Germinal center (tissue), 1 donor: Measurements from ENCODE around the gene MAGI1.

Source experiments
- DNase-seq: peaks from one replicate; pipeline ENCODE4 v3.0.0; 2012; ENCODE audit warnings: mixed read lengths, low spot score

MAGI1 gene

DNA sequence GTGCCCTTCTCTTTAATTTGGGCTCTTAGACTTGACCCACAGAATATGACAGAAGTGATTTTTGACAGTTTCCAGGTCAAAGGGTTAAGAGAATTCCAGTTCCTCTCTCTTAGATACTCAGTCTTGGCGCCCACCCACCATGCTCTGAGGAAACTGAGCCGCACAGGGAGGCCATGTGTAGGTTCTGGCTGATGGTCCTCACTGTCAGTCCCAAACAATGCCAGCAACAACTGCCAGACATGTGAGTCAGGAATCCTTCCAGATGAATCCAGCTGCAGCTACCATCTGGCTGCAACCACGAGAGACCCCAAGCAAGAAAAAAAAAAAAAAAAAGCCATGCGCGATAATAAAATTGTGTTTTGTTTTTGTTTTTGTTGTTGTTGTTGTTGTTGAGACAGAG lies 326.6 kb downstream of the MAGI1 start:
- DNase-seq, result no peak

- DNase-seq, result no peak
Measured at GRCh38 chr3:65706776-65707568, 331.7 kb downstream of the MAGI1 start.

DNA sequence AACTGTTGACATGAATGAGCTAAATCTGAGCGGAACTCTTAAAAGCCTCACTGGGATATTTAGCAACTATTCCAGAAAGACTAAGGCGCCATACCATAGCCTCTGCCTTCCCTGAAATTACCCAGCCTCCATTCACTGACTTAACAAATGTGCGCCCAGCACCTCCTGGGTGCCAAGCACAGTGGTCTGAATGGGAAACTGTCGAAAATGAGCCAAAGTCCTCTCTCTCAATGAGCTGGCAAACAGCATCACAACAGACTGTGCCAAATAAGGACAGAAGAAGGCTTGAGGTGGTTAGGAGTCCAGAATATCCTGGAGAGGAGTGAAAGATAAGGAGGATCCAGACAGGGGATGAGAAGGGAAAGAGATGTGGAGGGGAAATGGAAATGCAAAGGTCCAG lies 332.4 kb downstream of the MAGI1 start:
- no peak for DNase-seq

GRCh38 chr3:65703820-65704219 lies 334.9 kb downstream of the MAGI1 start:
- DNase-seq, result no peak

- no peak for DNase-seq
Measured at GRCh38 chr3:65703026-65703425, 335.7 kb downstream of the MAGI1 start.

- no peak for DNase-seq
Measured at GRCh38 chr3:65702202-65702601, 336.5 kb downstream of the MAGI1 start.

DNA sequence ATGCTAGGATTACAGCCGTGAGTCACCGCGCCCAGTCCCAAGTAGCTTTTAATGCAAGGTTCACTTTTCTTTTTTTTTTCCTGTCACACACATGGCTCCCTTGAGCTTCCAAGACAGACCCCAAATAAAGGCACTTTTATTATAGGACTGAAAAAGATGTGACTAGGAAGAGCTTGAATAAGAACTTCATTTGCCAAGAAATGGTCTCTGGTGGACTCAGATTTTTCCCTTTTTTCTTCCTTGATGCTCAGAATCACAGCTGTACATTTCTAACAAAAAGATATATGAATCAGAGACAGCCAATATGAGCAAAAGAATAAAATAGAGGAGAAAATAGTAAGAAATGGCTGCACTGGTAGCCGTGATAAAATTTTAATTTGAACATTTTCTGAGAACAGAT lies 337.2 kb downstream of the MAGI1 start:
- no peak for DNase-seq

GRCh38 chr3:65689436-65689835 lies 349.3 kb downstream of the MAGI1 start:
- DNase-seq, result no peak

DNA sequence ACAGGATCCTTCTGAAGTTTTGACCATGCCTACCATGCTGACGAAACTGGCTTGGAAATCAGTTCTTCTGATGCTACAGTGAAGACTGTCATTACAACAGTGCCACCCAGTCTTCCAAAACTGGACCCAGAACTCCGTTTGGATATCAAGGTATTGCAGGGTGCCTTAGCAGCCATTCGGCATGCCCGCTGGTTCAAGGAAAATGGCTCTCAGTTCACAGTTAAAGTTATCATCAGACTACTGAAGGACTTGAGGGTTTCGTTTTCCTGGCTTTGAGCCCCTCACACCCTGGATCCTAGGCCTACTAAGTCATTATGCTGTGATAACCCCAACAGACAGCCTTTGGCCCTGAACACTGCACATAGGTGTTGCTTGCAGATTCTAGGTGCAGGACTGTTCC lies 351.0 kb downstream of the MAGI1 start:
- DNase-seq, result no peak

DNA sequence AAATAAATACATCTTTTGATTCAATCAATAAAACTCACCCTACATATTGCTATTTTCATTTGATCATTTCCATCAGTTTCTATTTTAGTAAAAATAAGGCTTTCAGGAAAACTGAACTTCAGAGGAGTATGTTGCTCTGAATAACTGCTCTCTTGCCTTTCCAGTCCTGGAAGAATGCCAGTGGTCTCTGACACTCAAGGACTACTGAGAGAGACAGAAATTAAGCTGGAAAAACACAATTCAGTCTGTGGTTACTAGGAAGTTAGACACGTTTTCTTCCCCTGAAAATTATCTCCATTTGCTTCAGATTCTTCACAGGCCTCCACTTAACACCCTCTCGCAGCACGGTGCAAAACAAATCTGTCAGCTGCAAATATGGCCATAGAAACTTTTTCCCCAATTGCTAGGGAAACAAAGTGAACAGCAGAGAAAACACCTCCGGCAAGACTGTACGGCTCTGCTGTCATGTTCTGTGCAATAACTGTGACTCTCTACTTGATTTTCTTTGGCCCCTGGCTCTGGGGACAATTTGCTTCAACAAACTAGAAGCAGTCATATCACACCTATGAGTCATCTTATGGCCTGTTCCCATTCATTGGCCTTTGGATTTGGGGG lies 353.0 kb downstream of the MAGI1 start:
- DNase-seq, result no peak

- no peak for DNase-seq
Measured at GRCh38 chr3:65678516-65678915, 360.2 kb downstream of the MAGI1 start.

- no peak for DNase-seq
Measured at GRCh38 chr3:65677486-65678010, 361.2 kb downstream of the MAGI1 start.

- DNase-seq, result no peak
Measured at GRCh38 chr3:65676580-65676979, 362.1 kb downstream of the MAGI1 start.

GRCh38 chr3:65675011-65675410 lies 363.7 kb downstream of the MAGI1 start:
- no peak for DNase-seq

DNA sequence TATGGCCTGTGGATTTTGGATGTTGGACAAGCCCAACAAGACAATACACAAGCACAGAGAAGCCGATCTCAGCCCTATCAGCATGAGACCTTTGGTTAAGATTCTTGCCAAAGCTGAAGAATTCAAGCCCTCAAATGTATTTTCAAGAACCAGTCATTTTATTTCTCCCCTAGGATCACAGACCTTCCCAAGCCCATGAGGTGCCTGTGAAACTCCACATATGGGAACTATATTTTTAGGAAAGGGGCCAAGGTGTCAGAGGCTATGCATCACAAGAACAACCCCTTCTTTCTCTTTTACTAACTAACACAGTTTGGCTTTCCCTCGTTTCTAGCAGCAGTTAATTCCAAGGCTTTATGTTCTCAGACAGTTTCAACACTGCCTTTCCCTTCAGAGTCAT lies 364.5 kb downstream of the MAGI1 start:
- DNase-seq, result no peak

GRCh38 chr3:65672871-65673815 lies 365.6 kb downstream of the MAGI1 start:
- DNase-seq, result no peak

DNA sequence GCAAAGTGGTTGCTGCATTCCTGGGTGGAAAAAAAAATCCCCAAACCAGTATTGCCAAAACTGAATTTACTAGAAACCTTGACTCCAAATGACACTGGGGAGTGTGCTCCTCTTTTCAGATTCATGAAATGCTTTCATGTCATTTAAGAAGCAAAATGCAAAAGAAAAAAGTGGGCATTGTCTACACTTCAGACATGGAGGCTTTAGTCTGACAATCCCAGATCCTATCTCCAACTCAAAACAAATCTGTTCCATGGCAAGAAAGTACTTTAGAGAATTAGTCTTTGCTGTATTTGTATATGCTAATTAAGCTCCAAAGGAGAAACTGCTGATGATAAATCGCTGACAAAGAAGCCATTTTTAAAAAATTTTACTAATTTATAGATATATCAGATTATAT lies 366.7 kb downstream of the MAGI1 start:
- DNase-seq, result no peak

- no peak for DNase-seq
Measured at GRCh38 chr3:65671004-65671403, 367.7 kb downstream of the MAGI1 start.

DNA sequence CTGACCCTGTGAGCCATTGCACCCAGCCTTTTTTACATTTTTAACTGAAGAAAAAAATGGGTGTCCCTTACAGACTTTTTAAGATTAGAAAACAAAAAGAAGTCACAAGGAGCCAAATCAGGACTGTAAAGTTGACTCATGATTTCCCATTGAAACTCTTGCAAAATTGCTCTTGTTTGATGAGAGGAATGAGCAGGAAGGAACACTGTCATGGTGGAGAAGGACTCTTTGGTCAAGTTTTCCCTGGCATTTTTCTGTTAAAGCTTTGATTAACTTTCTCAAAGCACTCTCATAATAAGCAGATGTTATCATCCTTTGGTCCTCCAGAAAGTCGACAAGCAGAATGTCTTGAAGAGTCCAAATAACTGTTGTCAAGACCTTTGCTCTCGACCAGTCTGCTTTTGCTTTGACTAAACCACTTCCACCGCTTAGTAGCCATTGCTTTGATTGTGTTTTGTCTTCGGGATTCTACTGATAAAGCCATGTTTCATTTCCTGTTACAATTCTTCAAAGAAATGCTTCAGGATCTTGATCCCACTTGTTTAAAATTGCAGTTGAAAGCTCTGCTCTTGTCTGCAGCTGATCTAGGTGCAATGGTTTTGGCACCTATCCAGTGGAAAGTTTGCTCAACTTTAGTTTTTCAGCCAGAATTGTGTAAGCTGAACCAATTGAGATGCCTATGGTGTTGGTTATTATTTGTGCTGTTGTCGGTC lies 369.4 kb downstream of the MAGI1 start:
- DNase-seq, result no peak

DNA sequence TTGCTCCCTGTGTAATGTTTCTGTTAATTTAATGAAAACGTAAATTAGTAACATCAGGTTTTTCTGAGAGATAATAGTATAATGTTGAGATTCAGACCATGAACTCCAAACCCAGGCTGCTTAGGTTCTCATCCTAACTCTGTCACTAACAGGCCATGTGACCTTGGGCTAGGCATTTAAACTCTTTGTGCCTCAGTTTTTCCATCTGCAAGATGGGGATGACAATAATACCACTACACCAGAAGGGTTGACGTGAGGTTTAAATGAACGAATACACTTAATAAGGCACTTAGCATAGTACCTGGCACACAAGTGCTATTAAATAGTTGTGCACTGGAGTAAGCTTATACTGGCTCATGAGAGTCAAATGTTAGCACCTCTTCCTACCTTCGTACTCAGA lies 370.8 kb downstream of the MAGI1 start:
- no peak for DNase-seq

GRCh38 chr3:65666448-65667091 lies 372.1 kb downstream of the MAGI1 start:
- no peak for DNase-seq
